HCT116 (cell line): ENCODE measurements around the gene KCNIP4. TPM values are rescaled to one million over a fixed set of nuclear protein-coding genes. Genes with fewer than 3 reads are reported as not detected.

Experiments used
- ATAC-seq: fragments of 200-7000 bp; cut with Tn5 transposase; 2 replicates; pipeline ENCODE4 v1.9.1; 2020; ENCODE audit warnings: mild to moderate bottlenecking, moderate library complexity
- BruUV-seq: library from RNA; stranded (reverse); fragments of 400-500 nt; replicated peaks from 2 replicates; lab custom pipeline; 2021; lab: Mats Ljungman, UMichigan
- CTCF ChIA-PET: fragments of 300-600 bp; sonication (Branson Sonifier 250); formaldehyde crosslinking; loops from one replicate; lab custom pipeline; 2021; ENCODE audit warnings: antibody characterized with exemption; lab: Charles Lee
- POLR2A ChIA-PET: fragments of 300-600, 350-600 bp; sonication (Branson Sonifier 250); formaldehyde crosslinking; loops from one replicate; lab custom pipeline; 2021; ENCODE audit warnings: antibody characterized with exemption; lab: Charles Lee
- RAD21 ChIA-PET, 2 experiments: fragments of 300-600 bp; sonication (Branson Sonifier 250); formaldehyde crosslinking; loops; one replicate each; lab custom pipeline; 2023; ENCODE audit warnings: low total read pairs in 2 of 2; ENCODE audit not compliant: uncharacterized antibody in 2 of 2, unreplicated experiment in 2 of 2, low non-redundant PET in 1 of 2; lab: Charles Lee
- DNase-seq: peaks from one replicate; pipeline ENCODE4 v3.0.0-alpha.2; 2010; ENCODE audit warnings: low read depth, low spot score
- H2AFZ ChIP-seq: fragments of 200-600 bp; shearing (Covaris generic), sonication (generic); 2 replicates; pipeline ENCODE4 v1.6.1; 2017; ENCODE audit warnings: low read depth, mixed run types, mixed read lengths, antibody characterized with exemption, low read length; ENCODE audit not compliant: poor library complexity, severe bottlenecking
- H3K27ac ChIP-seq: 2 replicates; pipeline ENCODE4 v1.5.1; 2012; ENCODE audit warnings: low read depth, low read length
- H3K27me3 ChIP-seq: fragments of 200-600 bp; sonication (generic); 2 replicates; pipeline ENCODE4 v1.6.1; 2016; ENCODE audit warnings: mixed run types, low read length, mixed read lengths; ENCODE audit not compliant: insufficient read depth
- H3K36me3 ChIP-seq, 2 experiments: fragments of 200-500 bp in 1 of 2; fragments of 200-600 bp in 1 of 2; sonication (Bioruptor generic) in 1 of 2; sonication (generic) in 1 of 2; 2 replicates each; pipeline versions ENCODE4 v1.5.1 to v1.6.1; 2014 to 2016; ENCODE audit warnings: low read length in 2 of 2, inconsistent platforms in 1 of 2, mixed read lengths in 1 of 2, mixed run types in 1 of 2; ENCODE audit not compliant: insufficient read depth in 2 of 2, control insufficient read depth in 1 of 2
- H3K4me1 ChIP-seq, 2 experiments: fragments of 200-600 bp in 1 of 2; sonication (generic) in 1 of 2; 2 replicates each; pipeline versions ENCODE4 v1.5.1 to v1.6.1; 2012 to 2017; ENCODE audit warnings: low read length in 2 of 2, inconsistent platforms in 1 of 2, mild to moderate bottlenecking in 1 of 2, mixed read lengths in 1 of 2, mixed run types in 1 of 2, moderate library complexity in 1 of 2; ENCODE audit not compliant: insufficient read depth in 2 of 2, control insufficient read depth in 1 of 2
- H3K4me2 ChIP-seq: fragments of 200-600 bp; sonication (generic); 2 replicates; pipeline ENCODE4 v1.6.1; 2017; ENCODE audit warnings: mixed run types, low read length, mixed read lengths
- H3K4me3 ChIP-seq, 2 experiments: fragments of 200-600 bp in 1 of 2; sonication (generic) in 1 of 2; replicated peaks in 1 of 2; 2 replicates each; pipeline ENCODE4 v1.5.1; 2011 to 2016; ENCODE audit warnings: low read length in 2 of 2, control low read depth in 1 of 2, low read depth in 1 of 2, mild to moderate bottlenecking in 1 of 2, mixed read lengths in 1 of 2, mixed run types in 1 of 2
- H3K79me2 ChIP-seq: fragments of 200-600 bp; sonication (generic); 2 replicates; pipeline ENCODE4 v1.6.1; 2017; ENCODE audit warnings: mild to moderate bottlenecking, mixed run types, low read length, moderate library complexity, mixed read lengths; ENCODE audit not compliant: insufficient read depth
- H3K9ac ChIP-seq: fragments of 200-600 bp; sonication (generic); 2 replicates; pipeline ENCODE4 v1.6.1; 2016; ENCODE audit warnings: low read length, mixed read lengths
- H3K9me2 ChIP-seq: fragments of 200-600 bp; sonication (generic), shearing (Covaris generic); 2 replicates; pipeline ENCODE4 v1.6.1; 2017; ENCODE audit warnings: mixed run types, mild to moderate bottlenecking, moderate library complexity; ENCODE audit not compliant: insufficient read depth
- H3K9me3 ChIP-seq, 2 experiments: fragments of 200-500 bp in 1 of 2; fragments of 200-600 bp in 1 of 2; sonication (Bioruptor generic) in 1 of 2; sonication (generic) in 1 of 2; 2 replicates each; pipeline ENCODE4 v1.6.1; 2014 to 2017; ENCODE audit warnings: low read length in 2 of 2, mixed read lengths in 2 of 2, inconsistent platforms in 1 of 2, low read depth in 1 of 2, mild to moderate bottlenecking in 1 of 2, mixed run types in 1 of 2, moderate library complexity in 1 of 2; ENCODE audit not compliant: control insufficient read depth in 1 of 2, insufficient read depth in 1 of 2
- H4K20me1 ChIP-seq: fragments of 200-600 bp; sonication (generic), shearing (Covaris generic); 2 replicates; pipeline ENCODE4 v1.6.1; 2017; ENCODE audit warnings: mixed run types, mild to moderate bottlenecking, moderate library complexity; ENCODE audit not compliant: insufficient read depth
- CBX3 ChIP-seq: IDR thresholded peaks from 2 replicates; pipeline ENCODE4 v1.6.1; 2012; ENCODE audit warnings: low read depth
- EGR1 ChIP-seq: IDR thresholded peaks from 2 replicates; pipeline ENCODE4 v1.6.1; 2012; ENCODE audit warnings: low read depth
- EZH2 ChIP-seq: fragments of 200-600 bp; sonication (generic); IDR thresholded peaks from 2 replicates; pipeline ENCODE4 v1.6.1; 2017; ENCODE audit warnings: antibody characterized with exemption, mixed run types
- JUND ChIP-seq: IDR thresholded peaks from 2 replicates; pipeline ENCODE4 v1.6.1; 2012
- SIN3A ChIP-seq: IDR thresholded peaks from 2 replicates; pipeline ENCODE4 v1.6.1; 2012; ENCODE audit warnings: low read depth
- TCF7L2 ChIP-seq: IDR thresholded peaks from 2 replicates; pipeline ENCODE4 v1.7.0; 2011; ENCODE audit warnings: borderline replicate concordance, inconsistent platforms; ENCODE audit not compliant: insufficient read depth, insufficient read length; ENCODE audit errors: extremely low read depth
- YY1 ChIP-seq: IDR thresholded peaks from 2 replicates; pipeline ENCODE4 v1.6.1; 2011; ENCODE audit warnings: low read length, low read depth, moderate library complexity, mild to moderate bottlenecking; ENCODE audit not compliant: insufficient replicate concordance; ENCODE audit errors: extremely low read depth
- intact Hi-C: fragments of 100-400 bp; cut with micrococcal nuclease; formaldehyde crosslinking; loops from 2 replicates; pipeline ENCODE4 v1.10.0; 2022
- total RNA-seq: library from RNA; stranded (reverse); gene quantifications from one replicate; pipeline ENCODE4 v1.2.1, GENCODE V29; 2021; ENCODE audit not compliant: unreplicated experiment
- TF ChIP-seq, protein P1 (sequence below): IDR thresholded peaks from 2 replicates; pipeline ENCODE4 v1.6.1; 2012; ENCODE audit warnings: low read depth
- TF ChIP-seq, protein P2 (sequence below): IDR thresholded peaks from 2 replicates; pipeline ENCODE4 v1.6.1; 2011; ENCODE audit warnings: mild to moderate bottlenecking, low read length, moderate library complexity; ENCODE audit not compliant: insufficient replicate concordance; ENCODE audit errors: extremely low read depth
- TF ChIP-seq, protein P3 (sequence below): IDR thresholded peaks from 2 replicates; pipeline ENCODE4 v1.6.1; 2012

The KCNIP4 gene
- total RNA-seq, 1 experiment from 2014 or later, result not detected

DNA sequence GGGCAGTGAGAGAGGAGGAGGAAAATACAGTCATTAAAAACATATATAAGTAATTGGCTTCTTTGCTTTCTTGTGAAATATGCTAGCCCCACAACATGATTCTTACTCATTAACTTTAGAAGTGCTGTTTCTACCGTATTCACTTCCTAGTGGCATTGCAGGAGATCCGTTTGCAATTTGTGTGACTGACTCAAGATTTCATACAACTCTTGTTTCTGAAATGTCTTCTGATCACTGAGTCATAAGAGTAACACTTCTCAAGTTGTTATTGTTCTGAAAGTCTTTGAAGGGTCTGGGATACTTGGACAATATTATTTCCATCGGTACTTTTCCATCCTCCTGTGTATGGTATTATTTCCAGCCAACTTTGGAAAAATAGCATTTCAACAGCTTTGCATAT lies 937.5 kb downstream of the KCNIP4 start:
- H4K20me1 ChIP-seq, result no peaks in the 10 kb centered on the region
- no TSS peak for BruUV-seq
- no peak for DNase-seq

More for the DNA sequence above, 937.5 kb downstream of the KCNIP4 start:
- H3K36me3 ChIP-seq, result no peaks in the 10 kb centered on the region
- no peak overlapping the region for H3K4me2 ChIP-seq
- no peak overlapping the region for H3K9ac ChIP-seq
- ChIA-PET CTCF (no interaction called here), RAD21 (no interaction called here), POLR2A (no interaction called here)
- no peaks in the 10 kb centered on the region for H3K4me1 ChIP-seq
- H2AFZ ChIP-seq, result no peak overlapping the region
- no peaks in the 10 kb centered on the region for H3K79me2 ChIP-seq
- intact Hi-C loops, result no loop called here
- no peak overlapping the region for H3K4me3 ChIP-seq
- no peaks in the 10 kb centered on the region for H3K9me2 ChIP-seq
- peaks cover 0 to 4% of the 10 kb centered on the region in 2 experiments; a peak in 2 of 4 replicates for H3K9me3 ChIP-seq
- no peaks in the 10 kb centered on the region for H3K27me3 ChIP-seq
- H3K27ac ChIP-seq, result no peak overlapping the region
- ATAC-seq, result no peak
- no peak for TF ChIP-seq CBX3
- TF ChIP-seq, protein P1, sequence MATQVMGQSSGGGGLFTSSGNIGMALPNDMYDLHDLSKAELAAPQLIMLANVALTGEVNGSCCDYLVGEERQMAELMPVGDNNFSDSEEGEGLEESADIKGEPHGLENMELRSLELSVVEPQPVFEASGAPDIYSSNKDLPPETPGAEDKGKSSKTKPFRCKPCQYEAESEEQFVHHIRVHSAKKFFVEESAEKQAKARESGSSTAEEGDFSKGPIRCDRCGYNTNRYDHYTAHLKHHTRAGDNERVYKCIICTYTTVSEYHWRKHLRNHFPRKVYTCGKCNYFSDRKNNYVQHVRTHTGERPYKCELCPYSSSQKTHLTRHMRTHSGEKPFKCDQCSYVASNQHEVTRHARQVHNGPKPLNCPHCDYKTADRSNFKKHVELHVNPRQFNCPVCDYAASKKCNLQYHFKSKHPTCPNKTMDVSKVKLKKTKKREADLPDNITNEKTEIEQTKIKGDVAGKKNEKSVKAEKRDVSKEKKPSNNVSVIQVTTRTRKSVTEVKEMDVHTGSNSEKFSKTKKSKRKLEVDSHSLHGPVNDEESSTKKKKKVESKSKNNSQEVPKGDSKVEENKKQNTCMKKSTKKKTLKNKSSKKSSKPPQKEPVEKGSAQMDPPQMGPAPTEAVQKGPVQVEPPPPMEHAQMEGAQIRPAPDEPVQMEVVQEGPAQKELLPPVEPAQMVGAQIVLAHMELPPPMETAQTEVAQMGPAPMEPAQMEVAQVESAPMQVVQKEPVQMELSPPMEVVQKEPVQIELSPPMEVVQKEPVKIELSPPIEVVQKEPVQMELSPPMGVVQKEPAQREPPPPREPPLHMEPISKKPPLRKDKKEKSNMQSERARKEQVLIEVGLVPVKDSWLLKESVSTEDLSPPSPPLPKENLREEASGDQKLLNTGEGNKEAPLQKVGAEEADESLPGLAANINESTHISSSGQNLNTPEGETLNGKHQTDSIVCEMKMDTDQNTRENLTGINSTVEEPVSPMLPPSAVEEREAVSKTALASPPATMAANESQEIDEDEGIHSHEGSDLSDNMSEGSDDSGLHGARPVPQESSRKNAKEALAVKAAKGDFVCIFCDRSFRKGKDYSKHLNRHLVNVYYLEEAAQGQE, result no peak
- TF ChIP-seq, protein P2, sequence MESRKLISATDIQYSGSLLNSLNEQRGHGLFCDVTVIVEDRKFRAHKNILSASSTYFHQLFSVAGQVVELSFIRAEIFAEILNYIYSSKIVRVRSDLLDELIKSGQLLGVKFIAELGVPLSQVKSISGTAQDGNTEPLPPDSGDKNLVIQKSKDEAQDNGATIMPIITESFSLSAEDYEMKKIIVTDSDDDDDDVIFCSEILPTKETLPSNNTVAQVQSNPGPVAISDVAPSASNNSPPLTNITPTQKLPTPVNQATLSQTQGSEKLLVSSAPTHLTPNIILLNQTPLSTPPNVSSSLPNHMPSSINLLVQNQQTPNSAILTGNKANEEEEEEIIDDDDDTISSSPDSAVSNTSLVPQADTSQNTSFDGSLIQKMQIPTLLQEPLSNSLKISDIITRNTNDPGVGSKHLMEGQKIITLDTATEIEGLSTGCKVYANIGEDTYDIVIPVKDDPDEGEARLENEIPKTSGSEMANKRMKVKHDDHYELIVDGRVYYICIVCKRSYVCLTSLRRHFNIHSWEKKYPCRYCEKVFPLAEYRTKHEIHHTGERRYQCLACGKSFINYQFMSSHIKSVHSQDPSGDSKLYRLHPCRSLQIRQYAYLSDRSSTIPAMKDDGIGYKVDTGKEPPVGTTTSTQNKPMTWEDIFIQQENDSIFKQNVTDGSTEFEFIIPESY, result no peak
- TF ChIP-seq EZH2, result no peak
- no peak for TF ChIP-seq JUND
- TF ChIP-seq EGR1, result no peak
- no peak for TF ChIP-seq YY1
- TF ChIP-seq SIN3A, result no peak
- no peak for TF ChIP-seq TCF7L2
- TF ChIP-seq, protein P3, sequence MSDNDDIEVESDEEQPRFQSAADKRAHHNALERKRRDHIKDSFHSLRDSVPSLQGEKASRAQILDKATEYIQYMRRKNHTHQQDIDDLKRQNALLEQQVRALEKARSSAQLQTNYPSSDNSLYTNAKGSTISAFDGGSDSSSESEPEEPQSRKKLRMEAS, result no peak
